Left forelimb (tissue), 1 donor: ENCODE measurements around the gene NOSTRIN.
"Not testable (repeated sequence)": the region's sequence is repeated elsewhere in the genome, so short reads cannot be mapped to it uniquely, and the experiment has no call there.

Experiments
- DNase-seq: peaks from one replicate; pipeline ENCODE4 v3.0.0-alpha.2; 2018; ENCODE audit warnings: low spot score

The NOSTRIN gene

DNA sequence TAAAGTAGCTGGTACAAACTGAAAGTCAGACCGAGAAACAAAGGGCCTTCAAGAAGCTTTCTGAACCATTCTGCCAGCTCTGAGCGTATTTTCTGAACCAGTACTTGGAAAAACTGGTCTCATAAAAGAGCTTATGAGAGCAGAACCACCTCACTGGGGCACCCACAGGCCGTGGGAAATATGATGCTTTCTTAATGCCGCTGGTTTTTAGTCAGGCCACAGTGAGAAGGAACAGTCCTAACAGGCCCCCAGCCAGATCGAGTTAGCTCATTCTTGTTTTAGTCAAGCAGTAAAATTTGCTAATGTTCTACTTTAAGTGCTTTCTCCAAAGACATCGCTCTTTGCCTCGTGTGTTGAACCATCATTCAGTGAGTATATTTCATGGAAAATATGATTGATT is 12.7 kb upstream of the NOSTRIN start:
- DNase-seq: no peak

DNA sequence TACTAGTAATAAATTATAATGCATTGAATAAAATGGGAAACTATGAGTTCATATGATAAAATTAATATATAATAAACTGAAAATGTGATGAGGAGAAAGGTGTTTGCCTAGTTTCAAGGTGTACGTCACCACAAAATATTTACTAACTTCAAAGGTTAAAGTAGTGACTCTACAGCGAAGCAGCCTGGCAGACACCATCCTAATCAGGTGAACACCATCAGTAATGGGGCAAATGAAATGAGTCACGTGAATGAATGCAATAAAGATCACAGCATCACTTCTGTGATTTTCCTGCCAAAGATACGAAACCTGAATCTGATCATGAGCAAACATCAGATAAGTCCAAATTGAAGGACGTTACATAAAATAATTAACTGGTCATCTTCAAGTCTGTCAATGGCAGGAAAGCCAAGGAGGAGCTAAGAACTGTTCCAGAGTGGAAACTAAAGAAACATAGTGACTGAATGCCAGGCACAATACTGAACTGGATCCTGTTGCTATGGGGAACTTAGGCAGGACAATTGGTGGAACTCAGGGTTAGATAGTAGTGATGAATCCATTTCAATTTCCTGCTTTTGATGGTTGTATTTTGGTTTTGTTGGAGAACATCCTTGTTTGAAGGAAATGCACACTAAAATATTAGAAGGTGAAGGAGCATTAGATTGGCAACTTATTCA is 12.1 kb upstream of the NOSTRIN start:
- no peak for DNase-seq

- DNase-seq: not testable (repeated sequence)
Measured at GRCh38 chr2:168791140-168791539, 11.3 kb upstream of the NOSTRIN start.

GRCh38 chr2:168793596-168793995 is 8.8 kb upstream of the NOSTRIN start:
- DNase-seq: no peak

DNA sequence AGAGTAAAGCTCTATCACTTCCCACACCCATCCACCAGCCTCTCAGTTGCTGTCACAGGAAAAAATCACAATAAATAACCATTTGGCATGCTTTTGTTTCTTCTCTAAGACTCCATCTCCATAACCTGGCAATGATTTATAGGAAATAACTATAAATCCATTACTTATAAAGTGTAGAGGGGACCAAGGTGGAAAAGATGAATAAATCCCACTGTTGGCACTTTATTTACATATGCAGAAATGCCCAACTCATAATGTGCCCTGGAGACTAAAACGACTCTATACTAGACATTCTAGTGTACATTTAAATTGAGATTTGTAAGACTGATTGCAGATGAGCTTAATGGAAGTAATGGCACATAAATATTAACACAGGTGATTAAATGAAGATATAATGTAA is 7.5 kb upstream of the NOSTRIN start:
- DNase-seq: no peak

DNA sequence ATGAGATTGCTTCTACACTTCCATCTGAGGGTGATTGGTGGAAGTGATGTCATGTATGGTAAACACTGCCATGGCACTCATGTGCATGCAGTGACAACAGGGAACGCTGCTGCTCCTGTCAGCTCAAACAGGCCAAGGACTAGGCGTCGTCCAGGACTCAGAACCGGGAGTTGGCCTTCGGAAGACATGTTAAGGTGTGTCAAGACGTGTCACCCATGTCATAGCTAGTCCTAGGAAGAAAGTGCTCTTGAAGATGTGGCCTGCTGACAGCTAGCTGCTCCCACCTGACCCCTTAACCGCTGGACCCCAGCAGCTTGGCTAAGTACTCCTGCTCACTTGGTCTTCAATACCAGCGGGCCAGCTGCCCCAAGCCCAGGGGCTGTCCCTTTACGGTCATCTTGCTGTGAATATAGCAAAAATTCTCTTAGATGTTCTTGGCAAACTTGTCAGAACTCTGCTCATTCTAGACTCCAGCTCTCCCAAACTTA is 6.3 kb upstream of the NOSTRIN start:
- DNase-seq: no peak

GRCh38 chr2:168796583-168797285 is 5.7 kb upstream of the NOSTRIN start:
- DNase-seq: no peak

GRCh38 chr2:168797286-168797655 is 5.2 kb upstream of the NOSTRIN start:
- DNase-seq: no peak

GRCh38 chr2:168798076-168798887 is 4.2 kb upstream of the NOSTRIN start:
- DNase-seq: no peak

- DNase-seq: no peak
Measured at GRCh38 chr2:168798888-168799410, 3.5 kb upstream of the NOSTRIN start.

- DNase-seq: no peak
Measured at GRCh38 chr2:168801471-168801870, 966 bp upstream of the NOSTRIN start.

DNA sequence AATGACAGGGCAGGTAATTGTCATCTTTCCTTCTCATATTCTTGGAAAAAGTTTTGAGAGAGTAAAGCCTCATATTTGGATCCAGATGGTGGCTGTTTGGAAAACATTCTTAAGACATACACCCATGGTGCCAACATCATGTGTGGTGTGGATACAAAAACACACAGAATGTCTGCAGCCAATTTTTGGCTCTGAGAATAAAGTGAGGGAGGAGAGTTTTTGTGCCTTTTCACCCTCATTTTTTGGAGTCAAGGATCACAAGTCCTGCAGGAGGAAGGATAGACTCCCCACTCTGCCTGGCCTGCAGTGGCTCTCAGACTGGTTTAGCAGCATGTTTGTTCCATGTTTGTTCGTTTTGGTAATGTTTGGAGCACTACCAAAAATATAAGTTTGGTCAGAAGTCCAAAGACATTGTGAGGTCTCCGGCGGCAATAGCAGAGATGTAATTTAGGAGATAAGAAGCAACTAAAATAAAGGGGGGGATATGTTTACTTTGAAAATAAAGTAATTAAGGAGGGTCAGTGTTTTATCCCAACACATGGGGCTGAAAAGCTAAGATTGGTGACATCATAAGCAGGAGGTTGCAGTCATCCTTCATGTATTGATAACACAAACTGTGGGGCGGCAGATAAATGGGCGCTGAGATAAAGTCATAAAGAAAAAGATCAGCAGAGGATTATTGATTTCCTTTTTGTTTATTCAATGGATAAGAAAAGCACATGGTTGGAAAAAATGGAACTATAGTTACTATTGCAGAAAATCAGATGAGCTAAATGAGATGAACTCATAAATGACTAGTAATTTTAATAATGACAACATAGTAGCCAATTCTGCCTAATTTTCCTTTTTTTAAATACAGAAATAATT is 655 bp downstream of the NOSTRIN start:
- no peak for DNase-seq

- DNase-seq: no peak
Measured at GRCh38 chr2:168804214-168804613, 1.8 kb downstream of the NOSTRIN start.

- no peak for DNase-seq
Measured at GRCh38 chr2:168805615-168806014, 3.2 kb downstream of the NOSTRIN start.

GRCh38 chr2:168809537-168809936 is 7.1 kb downstream of the NOSTRIN start:
- no peak for DNase-seq

DNA sequence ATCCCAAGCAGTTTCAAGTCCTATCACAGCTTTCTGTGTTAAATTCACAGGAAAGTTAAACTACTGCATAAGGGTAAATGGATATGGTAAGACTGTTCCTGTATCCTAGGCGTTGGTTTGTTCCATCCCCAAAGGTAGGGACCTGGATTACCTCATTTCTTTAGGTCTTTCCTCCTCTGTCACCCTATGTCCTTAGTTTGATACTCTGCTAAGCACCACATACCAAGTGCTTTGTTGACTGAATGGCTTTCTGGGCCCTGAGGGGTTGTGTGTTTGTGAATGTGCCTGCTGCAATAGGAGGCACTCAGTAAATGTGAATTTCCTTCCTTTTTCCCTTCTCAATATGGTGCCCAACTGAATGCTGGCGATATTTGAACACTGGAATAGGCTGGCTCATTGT is 7.8 kb downstream of the NOSTRIN start:
- no peak for DNase-seq

GRCh38 chr2:168811696-168812095 is 9.3 kb downstream of the NOSTRIN start:
- no peak for DNase-seq

- no peak for DNase-seq
Measured at GRCh38 chr2:168814046-168814445, 11.6 kb downstream of the NOSTRIN start.

- DNase-seq: no peak
Measured at GRCh38 chr2:168814939-168815907, 12.8 kb downstream of the NOSTRIN start.

DNA sequence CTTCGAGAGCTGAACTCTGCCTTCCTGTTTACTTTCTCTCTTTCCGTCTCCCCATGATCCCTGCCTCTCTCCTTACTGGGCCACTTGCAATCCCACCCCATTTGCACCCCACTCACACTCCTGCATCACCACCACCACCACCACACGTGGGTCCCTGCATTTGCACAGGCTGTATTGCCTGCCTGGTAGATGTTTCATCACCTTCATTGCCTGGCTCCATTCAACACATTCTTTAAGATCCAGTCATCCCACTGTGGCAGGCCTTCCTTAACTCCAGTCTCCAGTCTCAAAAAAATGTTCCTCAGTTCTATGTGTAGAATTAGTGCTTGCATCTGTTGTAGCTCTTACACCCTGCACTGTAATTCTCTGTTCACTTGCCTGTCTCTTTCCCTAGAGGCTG is 13.9 kb downstream of the NOSTRIN start:
- DNase-seq: no peak
